HCT116 (cell line): ENCODE results near the gene MPI. TPM values are rescaled to one million over a fixed set of nuclear protein-coding genes. Genes with fewer than 3 reads are reported as not detected.
A peak's percentile ranks its signal among the peaks of the same experiment; 100 is the strongest.

ENCODE experiments used
- ATAC-seq: fragments of 200-7000 bp; cut with Tn5 transposase; 2 replicates; pipeline ENCODE4 v1.9.1; 2020; ENCODE audit warnings: mild to moderate bottlenecking, moderate library complexity
- BruUV-seq: library from RNA; stranded (reverse); fragments of 400-500 nt; replicated peaks from 2 replicates; lab custom pipeline; 2021; lab: Mats Ljungman, UMichigan
- CTCF ChIA-PET: fragments of 300-600 bp; sonication (Branson Sonifier 250); formaldehyde crosslinking; loops from one replicate; lab custom pipeline; 2021; ENCODE audit warnings: antibody characterized with exemption; lab: Charles Lee
- POLR2A ChIA-PET: fragments of 300-600, 350-600 bp; sonication (Branson Sonifier 250); formaldehyde crosslinking; loops from one replicate; lab custom pipeline; 2021; ENCODE audit warnings: antibody characterized with exemption; lab: Charles Lee
- RAD21 ChIA-PET, 2 experiments: fragments of 300-600 bp; sonication (Branson Sonifier 250); formaldehyde crosslinking; loops; one replicate each; lab custom pipeline; 2023; ENCODE audit warnings: low total read pairs in 2 of 2; ENCODE audit not compliant: uncharacterized antibody in 2 of 2, unreplicated experiment in 2 of 2, low non-redundant PET in 1 of 2; lab: Charles Lee
- DNase-seq: peaks from one replicate; pipeline ENCODE4 v3.0.0-alpha.2; 2010; ENCODE audit warnings: low read depth, low spot score
- H2AFZ ChIP-seq: fragments of 200-600 bp; shearing (Covaris generic), sonication (generic); 2 replicates; pipeline ENCODE4 v1.6.1; 2017; ENCODE audit warnings: low read depth, mixed run types, mixed read lengths, antibody characterized with exemption, low read length; ENCODE audit not compliant: poor library complexity, severe bottlenecking
- H3K27ac ChIP-seq: 2 replicates; pipeline ENCODE4 v1.5.1; 2012; ENCODE audit warnings: low read depth, low read length
- H3K27me3 ChIP-seq: fragments of 200-600 bp; sonication (generic); 2 replicates; pipeline ENCODE4 v1.6.1; 2016; ENCODE audit warnings: mixed run types, low read length, mixed read lengths; ENCODE audit not compliant: insufficient read depth
- H3K36me3 ChIP-seq, 2 experiments: fragments of 200-500 bp in 1 of 2; fragments of 200-600 bp in 1 of 2; sonication (Bioruptor generic) in 1 of 2; sonication (generic) in 1 of 2; 2 replicates each; pipeline versions ENCODE4 v1.5.1 to v1.6.1; 2014 to 2016; ENCODE audit warnings: low read length in 2 of 2, inconsistent platforms in 1 of 2, mixed read lengths in 1 of 2, mixed run types in 1 of 2; ENCODE audit not compliant: insufficient read depth in 2 of 2, control insufficient read depth in 1 of 2
- H3K4me1 ChIP-seq, 2 experiments: fragments of 200-600 bp in 1 of 2; sonication (generic) in 1 of 2; 2 replicates each; pipeline versions ENCODE4 v1.5.1 to v1.6.1; 2012 to 2017; ENCODE audit warnings: low read length in 2 of 2, inconsistent platforms in 1 of 2, mild to moderate bottlenecking in 1 of 2, mixed read lengths in 1 of 2, mixed run types in 1 of 2, moderate library complexity in 1 of 2; ENCODE audit not compliant: insufficient read depth in 2 of 2, control insufficient read depth in 1 of 2
- H3K4me2 ChIP-seq: fragments of 200-600 bp; sonication (generic); 2 replicates; pipeline ENCODE4 v1.6.1; 2017; ENCODE audit warnings: mixed run types, low read length, mixed read lengths
- H3K4me3 ChIP-seq, 2 experiments: fragments of 200-600 bp in 1 of 2; sonication (generic) in 1 of 2; replicated peaks in 1 of 2; 2 replicates each; pipeline ENCODE4 v1.5.1; 2011 to 2016; ENCODE audit warnings: low read length in 2 of 2, control low read depth in 1 of 2, low read depth in 1 of 2, mild to moderate bottlenecking in 1 of 2, mixed read lengths in 1 of 2, mixed run types in 1 of 2
- H3K79me2 ChIP-seq: fragments of 200-600 bp; sonication (generic); 2 replicates; pipeline ENCODE4 v1.6.1; 2017; ENCODE audit warnings: mild to moderate bottlenecking, mixed run types, low read length, moderate library complexity, mixed read lengths; ENCODE audit not compliant: insufficient read depth
- H3K9ac ChIP-seq: fragments of 200-600 bp; sonication (generic); 2 replicates; pipeline ENCODE4 v1.6.1; 2016; ENCODE audit warnings: low read length, mixed read lengths
- H3K9me2 ChIP-seq: fragments of 200-600 bp; sonication (generic), shearing (Covaris generic); 2 replicates; pipeline ENCODE4 v1.6.1; 2017; ENCODE audit warnings: mixed run types, mild to moderate bottlenecking, moderate library complexity; ENCODE audit not compliant: insufficient read depth
- H3K9me3 ChIP-seq, 2 experiments: fragments of 200-500 bp in 1 of 2; fragments of 200-600 bp in 1 of 2; sonication (Bioruptor generic) in 1 of 2; sonication (generic) in 1 of 2; 2 replicates each; pipeline ENCODE4 v1.6.1; 2014 to 2017; ENCODE audit warnings: low read length in 2 of 2, mixed read lengths in 2 of 2, inconsistent platforms in 1 of 2, low read depth in 1 of 2, mild to moderate bottlenecking in 1 of 2, mixed run types in 1 of 2, moderate library complexity in 1 of 2; ENCODE audit not compliant: control insufficient read depth in 1 of 2, insufficient read depth in 1 of 2
- H4K20me1 ChIP-seq: fragments of 200-600 bp; sonication (generic), shearing (Covaris generic); 2 replicates; pipeline ENCODE4 v1.6.1; 2017; ENCODE audit warnings: mixed run types, mild to moderate bottlenecking, moderate library complexity; ENCODE audit not compliant: insufficient read depth
- CBX3 ChIP-seq: IDR thresholded peaks from 2 replicates; pipeline ENCODE4 v1.6.1; 2012; ENCODE audit warnings: low read depth
- CEBPB ChIP-seq: IDR thresholded peaks from 2 replicates; pipeline ENCODE4 v1.6.1; 2012; ENCODE audit warnings: low read depth
- EGR1 ChIP-seq: IDR thresholded peaks from 2 replicates; pipeline ENCODE4 v1.6.1; 2012; ENCODE audit warnings: low read depth
- EZH2phosphoT487 ChIP-seq: fragments of 200-600 bp; IDR thresholded peaks from 2 replicates; pipeline ENCODE4 v1.6.1; 2018; ENCODE audit warnings: antibody characterized with exemption, borderline replicate concordance
- FOSL1 ChIP-seq: IDR thresholded peaks from 2 replicates; pipeline ENCODE4 v1.6.1; 2012; ENCODE audit warnings: low read depth
- POLR2A ChIP-seq: IDR thresholded peaks from 2 replicates; pipeline ENCODE4 v1.7.0; 2011; ENCODE audit warnings: borderline replicate concordance; ENCODE audit not compliant: insufficient read depth, insufficient read length; ENCODE audit errors: extremely low read depth
- POLR2AphosphoS5 ChIP-seq: IDR thresholded peaks from 2 replicates; pipeline ENCODE4 v1.6.1; 2011; ENCODE audit warnings: mild to moderate bottlenecking, low read depth, low read length, moderate library complexity
- RAD21 ChIP-seq: IDR thresholded peaks from 2 replicates; pipeline ENCODE4 v1.6.1; 2012; ENCODE audit warnings: low read depth, mild to moderate bottlenecking
- SIN3A ChIP-seq: IDR thresholded peaks from 2 replicates; pipeline ENCODE4 v1.6.1; 2012; ENCODE audit warnings: low read depth
- SP1 ChIP-seq: IDR thresholded peaks from 2 replicates; pipeline ENCODE4 v1.6.1; 2012; ENCODE audit warnings: low read depth
- TCF7L2 ChIP-seq: IDR thresholded peaks from 2 replicates; pipeline ENCODE4 v1.7.0; 2011; ENCODE audit warnings: borderline replicate concordance, inconsistent platforms; ENCODE audit not compliant: insufficient read depth, insufficient read length; ENCODE audit errors: extremely low read depth
- YY1 ChIP-seq: IDR thresholded peaks from 2 replicates; pipeline ENCODE4 v1.6.1; 2011; ENCODE audit warnings: low read length, low read depth, moderate library complexity, mild to moderate bottlenecking; ENCODE audit not compliant: insufficient replicate concordance; ENCODE audit errors: extremely low read depth
- ZFX ChIP-seq: fragments of 450-650 bp; IDR thresholded peaks from 2 replicates; pipeline ENCODE4 v1.6.1; 2017
- intact Hi-C: fragments of 100-400 bp; cut with micrococcal nuclease; formaldehyde crosslinking; loops from 2 replicates; pipeline ENCODE4 v1.10.0; 2022
- total RNA-seq: library from RNA; stranded (reverse); gene quantifications from one replicate; pipeline ENCODE4 v1.2.1, GENCODE V29; 2021; ENCODE audit not compliant: unreplicated experiment
- TF ChIP-seq, protein P1 (sequence below): IDR thresholded peaks from 2 replicates; pipeline ENCODE4 v1.6.1; 2011; ENCODE audit warnings: mild to moderate bottlenecking, low read length, moderate library complexity; ENCODE audit not compliant: insufficient replicate concordance; ENCODE audit errors: extremely low read depth
- TF ChIP-seq, protein P2 (sequence below): IDR thresholded peaks from 2 replicates; pipeline ENCODE4 v1.6.1; 2012
- TF ChIP-seq, protein P3 (sequence below), 3 experiments: fragments of 200-600 bp in 1 of 3; sonication (generic) in 1 of 3; IDR thresholded peaks in 2 of 3; conservative IDR thresholded peaks in 1 of 3; 2 replicates each; pipeline ENCODE4 v1.5.1; 2012 to 2017; ENCODE audit warnings: low read depth in 2 of 3, low read length in 2 of 3, antibody characterized with exemption in 1 of 3, borderline replicate concordance in 1 of 3, control low read depth in 1 of 3, mild to moderate bottlenecking in 1 of 3, mixed read lengths in 1 of 3, mixed run types in 1 of 3, moderate library complexity in 1 of 3; ENCODE audit not compliant: insufficient read depth in 1 of 3

MPI gene
- total RNA-seq, 1 experiment from 2014 or later: 49.7 TPM

- ChIA-PET RAD21 (no interaction called here), POLR2A (interaction anchor here (0.6 to 0.8 kb wide), 3 partner anchors 11 to 703 kb away, joined by 3 read pairs; partner anchors contain the start of gene IMP3), CTCF (interaction anchor here (0.8 to 1.6 kb wide), 2 partner anchors 52 to 167 kb away, joined by 3 to 4 read pairs; no protein-coding TSS in a partner anchor)
- H3K79me2 ChIP-seq: peaks cover 51% of the 10 kb centered on the region
- H3K9me3 ChIP-seq: no peaks in the 10 kb centered on the region
- H3K9ac ChIP-seq: peak within 1 kb of the TSS; percentile 95
- peaks cover 6% of the 10 kb centered on the region; the same call in 1 of the 2 replicates for H4K20me1 ChIP-seq
- peak within 1 kb of the TSS; percentile 85 for H3K4me2 ChIP-seq
- intact Hi-C loops: no loop called here
- TF ChIP-seq, protein P1, sequence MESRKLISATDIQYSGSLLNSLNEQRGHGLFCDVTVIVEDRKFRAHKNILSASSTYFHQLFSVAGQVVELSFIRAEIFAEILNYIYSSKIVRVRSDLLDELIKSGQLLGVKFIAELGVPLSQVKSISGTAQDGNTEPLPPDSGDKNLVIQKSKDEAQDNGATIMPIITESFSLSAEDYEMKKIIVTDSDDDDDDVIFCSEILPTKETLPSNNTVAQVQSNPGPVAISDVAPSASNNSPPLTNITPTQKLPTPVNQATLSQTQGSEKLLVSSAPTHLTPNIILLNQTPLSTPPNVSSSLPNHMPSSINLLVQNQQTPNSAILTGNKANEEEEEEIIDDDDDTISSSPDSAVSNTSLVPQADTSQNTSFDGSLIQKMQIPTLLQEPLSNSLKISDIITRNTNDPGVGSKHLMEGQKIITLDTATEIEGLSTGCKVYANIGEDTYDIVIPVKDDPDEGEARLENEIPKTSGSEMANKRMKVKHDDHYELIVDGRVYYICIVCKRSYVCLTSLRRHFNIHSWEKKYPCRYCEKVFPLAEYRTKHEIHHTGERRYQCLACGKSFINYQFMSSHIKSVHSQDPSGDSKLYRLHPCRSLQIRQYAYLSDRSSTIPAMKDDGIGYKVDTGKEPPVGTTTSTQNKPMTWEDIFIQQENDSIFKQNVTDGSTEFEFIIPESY: peak; percentile 85
- TF ChIP-seq POLR2AphosphoS5: peak; percentile 88
- TF ChIP-seq CEBPB: no peak
- TF ChIP-seq TCF7L2: peak; percentile 55
- TF ChIP-seq YY1: peak; percentile 79
- peak; percentile 96 for TF ChIP-seq EGR1
- 0 out of 2 replicates have a peak, but pooled peaks have one; percentile 41 for TF ChIP-seq CBX3
- TF ChIP-seq EZH2phosphoT487: no peak
- TF ChIP-seq, protein P2, sequence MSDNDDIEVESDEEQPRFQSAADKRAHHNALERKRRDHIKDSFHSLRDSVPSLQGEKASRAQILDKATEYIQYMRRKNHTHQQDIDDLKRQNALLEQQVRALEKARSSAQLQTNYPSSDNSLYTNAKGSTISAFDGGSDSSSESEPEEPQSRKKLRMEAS: peak; percentile 82
- TF ChIP-seq, protein P3, sequence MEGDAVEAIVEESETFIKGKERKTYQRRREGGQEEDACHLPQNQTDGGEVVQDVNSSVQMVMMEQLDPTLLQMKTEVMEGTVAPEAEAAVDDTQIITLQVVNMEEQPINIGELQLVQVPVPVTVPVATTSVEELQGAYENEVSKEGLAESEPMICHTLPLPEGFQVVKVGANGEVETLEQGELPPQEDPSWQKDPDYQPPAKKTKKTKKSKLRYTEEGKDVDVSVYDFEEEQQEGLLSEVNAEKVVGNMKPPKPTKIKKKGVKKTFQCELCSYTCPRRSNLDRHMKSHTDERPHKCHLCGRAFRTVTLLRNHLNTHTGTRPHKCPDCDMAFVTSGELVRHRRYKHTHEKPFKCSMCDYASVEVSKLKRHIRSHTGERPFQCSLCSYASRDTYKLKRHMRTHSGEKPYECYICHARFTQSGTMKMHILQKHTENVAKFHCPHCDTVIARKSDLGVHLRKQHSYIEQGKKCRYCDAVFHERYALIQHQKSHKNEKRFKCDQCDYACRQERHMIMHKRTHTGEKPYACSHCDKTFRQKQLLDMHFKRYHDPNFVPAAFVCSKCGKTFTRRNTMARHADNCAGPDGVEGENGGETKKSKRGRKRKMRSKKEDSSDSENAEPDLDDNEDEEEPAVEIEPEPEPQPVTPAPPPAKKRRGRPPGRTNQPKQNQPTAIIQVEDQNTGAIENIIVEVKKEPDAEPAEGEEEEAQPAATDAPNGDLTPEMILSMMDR (IDR thresholded peaks at IDR 0.05 in 2 of 3, conservative IDR thresholded peaks at IDR 0.05 in 1 of 3; ENCODE audit: borderline replicate concordance in 1 of 3, insufficient read depth in 1 of 3, low read depth in 2 of 3, low read length in 2 of 3): no peak
- no peak for TF ChIP-seq RAD21
- TF ChIP-seq SIN3A: peak; percentile 91
- TF ChIP-seq SP1: peak; percentile 64
- TF ChIP-seq POLR2A: peak; percentile 76
- peak; percentile 97 for TF ChIP-seq ZFX
- no peak for TF ChIP-seq FOSL1
- no TSS peak for BruUV-seq
- ATAC-seq (peak; percentile 91), DNase-seq (peak; percentile 91)
- H2AFZ ChIP-seq: peak within 1 kb of the TSS; percentile 44
- H3K27ac ChIP-seq: peak within 1 kb of the TSS; percentile 99
- H3K36me3 ChIP-seq: peaks cover 2 to 8% of the 10 kb centered on the region in 2 experiments; a peak in 1 of 4 replicates
- no peaks in the 10 kb centered on the region for H3K9me2 ChIP-seq
- H3K4me3 ChIP-seq: peak within 1 kb of the TSS; percentile 89 to 91
- peaks cover 7 to 11% of the 10 kb centered on the region in 2 experiments; a peak in 3 of 4 replicates for H3K4me1 ChIP-seq
- no peaks in the 10 kb centered on the region for H3K27me3 ChIP-seq
Observed at GRCh38 chr15:74937590-74938371, 47.9 kb downstream of the MPI start, which contains the start of gene COX5A. COX5A (minus strand) TSS chr15:74938073; CDS start chr15:74938014, 59 bp downstream.
